Esophagus muscularis mucosa (tissue), 4 donors: ENCODE results near the gene HIRIP3. TPM values are rescaled to one million over a fixed set of nuclear protein-coding genes. Genes with fewer than 3 reads are reported as not detected.

ENCODE experiments used
- DNase-seq: peaks from one replicate; pipeline ENCODE4 v3.0.0-alpha.2; 2017; ENCODE audit errors: extremely low spot score
- H3K27ac ChIP-seq, 4 donors: fragments of 200-600 bp; sonication (generic); replicated peaks in 1 of 4; 1 replicate in 3 of 4; 2 replicates in 1 of 4; pipeline ENCODE4 v1.5.1; 2016 to 2019; ENCODE audit warnings: mild to moderate bottlenecking in 1 of 4
- H3K27me3 ChIP-seq, 4 donors: fragments of 200-600 bp; sonication (generic); one replicate each; pipeline versions ENCODE4 v1.5.1 to v1.6.0; 2016 to 2019
- H3K36me3 ChIP-seq, 4 donors: fragments of 200-600 bp; sonication (generic); one replicate each; pipeline ENCODE4 v1.5.1; 2016 to 2019
- H3K4me1 ChIP-seq, 4 donors: fragments of 200-600 bp; sonication (generic); one replicate each; pipeline ENCODE4 v1.5.1; 2016 to 2019
- H3K4me3 ChIP-seq, 4 donors: fragments of 200-600 bp; sonication (generic); 1 replicate in 2 of 4; 2 replicates in 2 of 4; pipeline ENCODE4 v1.5.1; 2016 to 2019; ENCODE audit warnings: mild to moderate bottlenecking in 4 of 4, moderate library complexity in 1 of 4
- H3K9me3 ChIP-seq, 4 donors: fragments of 200-600 bp; sonication (generic); 1 replicate in 3 of 4; 2 replicates in 1 of 4; pipeline ENCODE4 v1.5.1; 2016 to 2019
- EP300 ChIP-seq: sonication (generic); formaldehyde crosslinking; IDR thresholded peaks from one replicate; pipeline ENCODE4 v1.6.1; 2017; ENCODE audit warnings: antibody characterized with exemption
- POLR2A ChIP-seq: fragments of 450-650 bp; IDR thresholded peaks from one replicate; pipeline ENCODE4 v1.6.1; 2017; ENCODE audit warnings: antibody characterized with exemption, moderate library complexity, mild to moderate bottlenecking, low read depth
- POLR2AphosphoS5 ChIP-seq, 2 donors: sonication (generic); formaldehyde crosslinking; IDR thresholded peaks; one replicate each; pipeline ENCODE4 v1.6.1; 2017; ENCODE audit warnings: antibody characterized with exemption in 2 of 2
- WGBS: methylation state at CpG from one replicate; pipeline ENCODE4 v1.1.5; 2018; 5-methylcytosine and 5-hydroxymethylcytosine counted together
- intact Hi-C: fragments of 100-400 bp; cut with DNase I; formaldehyde crosslinking; loops from one replicate; pipeline ENCODE4 v1.15.1; 2023
- total RNA-seq, 4 donors: library from RNA; depleted of rRNA; stranded (reverse); fragments of >200 nt; gene quantifications; one replicate each; pipeline versions ENCODE4 v1.1.0 to v1.2.1, GENCODE V29; 2016
- TF ChIP-seq, protein P1 (sequence below), 3 experiments: fragments of 200-600 bp in 2 of 3; fragments of 450-650 bp in 1 of 3; sonication (generic) in 2 of 3; IDR thresholded peaks; one replicate each; pipeline ENCODE4 v1.5.1; 2017 to 2019; ENCODE audit warnings: antibody characterized with exemption in 3 of 3, mild to moderate bottlenecking in 2 of 3, moderate library complexity in 1 of 3

The HIRIP3 gene
- total RNA-seq, 4 donors from 2014 or later: 20.8 to 39.4 (median 22.1) TPM

DNA sequence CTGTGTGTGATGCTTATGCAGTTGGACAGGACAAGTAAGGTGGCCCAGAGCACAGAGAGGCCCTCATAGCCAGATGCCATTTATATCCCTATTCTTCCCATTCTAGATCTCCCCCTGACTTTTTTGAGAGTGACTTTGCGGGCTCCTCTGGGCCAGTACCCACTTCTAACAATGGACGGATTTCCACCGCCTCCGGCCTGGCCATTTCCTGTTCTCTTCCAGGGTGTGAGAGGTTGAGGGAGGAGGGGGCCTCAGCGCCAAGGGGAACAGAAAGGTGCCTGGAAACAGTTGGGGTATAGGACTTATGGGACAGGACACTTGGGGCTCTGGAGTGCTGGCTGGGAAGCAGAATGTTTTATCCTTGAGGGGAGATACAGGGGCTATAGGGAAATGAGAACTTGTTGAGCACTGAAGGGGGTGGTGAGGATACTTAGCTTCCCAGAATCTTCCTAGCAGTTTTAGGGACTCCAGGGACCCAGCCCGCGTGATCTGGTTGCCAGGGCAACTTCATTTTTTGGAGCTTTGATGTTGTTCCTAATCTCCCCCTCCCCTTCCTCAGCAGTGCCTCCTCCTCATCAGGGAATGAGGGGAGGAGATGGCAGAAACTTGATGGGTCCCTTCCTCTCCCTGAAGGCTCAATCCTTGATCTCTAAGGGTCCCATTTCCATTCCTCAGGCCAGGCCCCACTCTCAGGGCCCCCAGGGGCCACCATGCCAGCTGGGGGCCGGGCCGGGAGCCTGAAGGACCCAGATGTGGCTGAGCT is 18.2 kb downstream of the HIRIP3 start:
- Histone ChIP-seq H3K36me3 (peaks cover 44 to 49% (median 47%) of the 10 kb centered on the region in 4 donors), H3K4me1 (peaks cover 43 to 53% (median 47%) of the 10 kb centered on the region in 4 donors), H3K27me3 (no peaks in the 10 kb centered on the region), H3K27ac (peak overlapping the region; percentile 30 to 93 (median 73)), H3K4me3 (peak overlapping the region; percentile 1 to 98 (median 74)), H3K9me3 (no peaks in the 10 kb centered on the region)
- 72% methylated on average over 9 of the region's 9 CpGs for WGBS
- TF ChIP-seq EP300 (no peak), POLR2AphosphoS5 (IDR thresholded peaks at IDR 0.05) (no peak), POLR2A (no peak)
- TF ChIP-seq, protein P1, sequence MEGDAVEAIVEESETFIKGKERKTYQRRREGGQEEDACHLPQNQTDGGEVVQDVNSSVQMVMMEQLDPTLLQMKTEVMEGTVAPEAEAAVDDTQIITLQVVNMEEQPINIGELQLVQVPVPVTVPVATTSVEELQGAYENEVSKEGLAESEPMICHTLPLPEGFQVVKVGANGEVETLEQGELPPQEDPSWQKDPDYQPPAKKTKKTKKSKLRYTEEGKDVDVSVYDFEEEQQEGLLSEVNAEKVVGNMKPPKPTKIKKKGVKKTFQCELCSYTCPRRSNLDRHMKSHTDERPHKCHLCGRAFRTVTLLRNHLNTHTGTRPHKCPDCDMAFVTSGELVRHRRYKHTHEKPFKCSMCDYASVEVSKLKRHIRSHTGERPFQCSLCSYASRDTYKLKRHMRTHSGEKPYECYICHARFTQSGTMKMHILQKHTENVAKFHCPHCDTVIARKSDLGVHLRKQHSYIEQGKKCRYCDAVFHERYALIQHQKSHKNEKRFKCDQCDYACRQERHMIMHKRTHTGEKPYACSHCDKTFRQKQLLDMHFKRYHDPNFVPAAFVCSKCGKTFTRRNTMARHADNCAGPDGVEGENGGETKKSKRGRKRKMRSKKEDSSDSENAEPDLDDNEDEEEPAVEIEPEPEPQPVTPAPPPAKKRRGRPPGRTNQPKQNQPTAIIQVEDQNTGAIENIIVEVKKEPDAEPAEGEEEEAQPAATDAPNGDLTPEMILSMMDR (IDR thresholded peaks at IDR 0.05): no peak
- DNase-seq: no peak
- intact Hi-C loops: no loop called here

GRCh38 chr16:29975811-29976511 is 19.5 kb downstream of the HIRIP3 start:
- DNase-seq: no peak
- Histone ChIP-seq H3K4me3 (peak overlapping the region; percentile 64 to 98 (median 81)), H3K27me3 (no peaks in the 10 kb centered on the region), H3K4me1 (peaks cover 43 to 53% (median 47%) of the 10 kb centered on the region in 4 donors), H3K36me3 (peaks cover 31 to 48% (median 41%) of the 10 kb centered on the region in 4 donors), H3K9me3 (no peaks in the 10 kb centered on the region), H3K27ac (peak overlapping the region; percentile 56 to 93 (median 90))
- TF ChIP-seq POLR2A: no peak
- TF ChIP-seq, protein P1 (IDR thresholded peaks at IDR 0.05): no peak
- TF ChIP-seq EP300: no peak
- no peak for TF ChIP-seq POLR2AphosphoS5 (IDR thresholded peaks at IDR 0.05)
- intact Hi-C loops: no loop called here
- WGBS: 15% methylated on average over 6 of the region's 6 CpGs

GRCh38 chr16:29975134-29975538 is 20.3 kb downstream of the HIRIP3 start:
- Histone ChIP-seq H3K27ac (peak overlapping the region; percentile 50 to 93 (median 90)), H3K4me3 (peak overlapping the region; percentile 64 to 98 (median 81)), H3K27me3 (no peaks in the 10 kb centered on the region), H3K36me3 (peaks cover 23 to 46% (median 39%) of the 10 kb centered on the region in 4 donors), H3K9me3 (no peaks in the 10 kb centered on the region), H3K4me1 (peaks cover 43 to 53% (median 47%) of the 10 kb centered on the region in 4 donors)
- no peak for DNase-seq
- intact Hi-C loops: no loop called here
- TF ChIP-seq POLR2AphosphoS5 (IDR thresholded peaks at IDR 0.05) (no peak), POLR2A (no peak), EP300 (no peak)
- TF ChIP-seq, protein P1 (IDR thresholded peaks at IDR 0.05): no peak
- WGBS: 56% methylated on average over 5 of the region's 5 CpGs

GRCh38 chr16:29974291-29975133 is 20.9 kb downstream of the HIRIP3 start:
- peak overlapping the region; percentile 84 to 93 (median 90) for H3K27ac ChIP-seq
- H3K9me3 ChIP-seq: no peaks in the 10 kb centered on the region
- WGBS: 9% methylated on average over 9 of the region's 31 CpGs
- H3K27me3 ChIP-seq: no peaks in the 10 kb centered on the region
- intact Hi-C loops: loop anchor here (1.0 kb wide), 1 partner anchor 22 kb away; the partner anchor contains the start of gene INO80E
- peaks cover 43 to 53% (median 47%) of the 10 kb centered on the region in 4 donors for H3K4me1 ChIP-seq
- DNase-seq: no peak
- peaks cover 22 to 45% (median 39%) of the 10 kb centered on the region in 4 donors for H3K36me3 ChIP-seq
- TF ChIP-seq POLR2A (no peak), POLR2AphosphoS5 (IDR thresholded peaks at IDR 0.05) (peak; percentile 63 to 71)
- H3K4me3 ChIP-seq: peak overlapping the region; percentile 64 to 98 (median 81)
